ENCODE results near the gene PIP5K1B.

PIP5K1B gene

DNA sequence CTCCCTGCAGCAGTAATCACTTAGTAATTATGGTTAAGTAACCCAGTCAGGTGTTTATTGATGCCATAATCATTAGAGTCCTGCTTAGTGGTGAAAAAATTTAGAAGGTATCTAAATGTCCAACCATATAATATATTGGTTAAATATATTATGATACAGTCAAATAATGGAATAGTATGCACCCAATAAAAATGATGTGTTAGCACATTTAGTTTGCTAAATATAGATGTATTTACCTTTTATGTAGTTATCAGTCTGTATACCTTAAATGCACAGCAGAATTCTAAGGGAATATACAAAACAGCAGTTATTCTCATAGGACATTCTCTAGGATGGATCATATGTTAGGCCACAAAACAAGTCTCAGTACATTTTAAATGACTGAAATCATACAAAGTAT lies 218.4 kb downstream of the PIP5K1B start:
- no peak for DNase-seq

DNA sequence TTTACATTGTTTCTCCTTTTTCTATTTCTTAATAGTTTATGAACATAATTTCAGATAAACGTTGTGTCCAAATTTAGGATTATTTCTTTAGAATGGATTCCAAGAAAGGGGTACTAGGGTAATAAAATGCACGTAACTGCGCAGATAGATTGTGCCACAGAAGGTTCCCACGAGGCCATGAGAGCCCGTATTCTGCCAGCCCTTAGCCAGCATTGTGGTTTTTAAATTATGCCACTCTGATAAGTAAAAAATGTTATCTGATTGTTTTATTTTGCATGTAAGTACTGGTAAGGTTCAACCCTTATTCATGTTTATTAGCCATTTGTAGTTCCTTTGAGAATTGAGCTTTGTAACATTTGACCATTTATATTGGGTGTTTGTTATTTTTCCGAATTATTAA lies 220.1 kb downstream of the PIP5K1B start:
- no peak for DNase-seq

DNA sequence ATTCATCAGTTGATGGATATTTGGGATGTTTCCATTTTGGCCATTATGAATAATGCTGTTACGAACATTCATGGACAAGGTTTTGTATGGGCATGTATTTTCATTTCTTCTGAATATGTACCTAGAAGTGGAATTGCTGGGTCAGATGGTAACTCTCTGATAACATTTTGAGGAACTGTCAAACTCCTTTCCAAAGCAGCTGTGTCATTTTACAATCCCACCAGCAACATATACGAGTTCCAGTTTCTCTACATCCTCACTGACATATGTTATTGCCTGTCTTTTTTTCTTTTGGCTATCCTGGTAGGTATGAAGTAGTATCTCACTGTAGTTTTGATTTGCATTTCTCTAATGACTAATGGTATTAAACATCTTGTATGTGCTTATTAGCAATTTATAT lies 222.1 kb downstream of the PIP5K1B start:
- DNase-seq, result no peak

DNA sequence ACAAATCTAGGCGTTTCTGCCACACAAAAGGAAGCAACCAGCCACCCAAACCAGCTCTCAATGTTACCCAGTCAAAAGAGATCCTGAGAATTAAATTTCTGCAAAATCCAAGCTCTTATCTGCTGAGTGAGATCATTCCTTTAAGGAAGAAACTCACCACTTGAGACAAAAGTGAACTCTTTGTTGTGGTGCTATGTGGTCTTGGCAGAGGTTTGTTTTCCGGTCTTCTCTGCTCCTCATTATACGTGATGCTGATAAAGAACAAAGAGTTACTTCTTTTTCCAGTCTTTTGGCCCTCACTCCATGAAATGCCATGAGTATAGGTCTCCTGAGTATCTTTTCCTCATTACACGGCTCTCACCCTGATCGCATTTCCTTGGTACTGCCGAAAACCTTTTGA lies 226.8 kb downstream of the PIP5K1B start:
- DNase-seq, result no peak

DNA sequence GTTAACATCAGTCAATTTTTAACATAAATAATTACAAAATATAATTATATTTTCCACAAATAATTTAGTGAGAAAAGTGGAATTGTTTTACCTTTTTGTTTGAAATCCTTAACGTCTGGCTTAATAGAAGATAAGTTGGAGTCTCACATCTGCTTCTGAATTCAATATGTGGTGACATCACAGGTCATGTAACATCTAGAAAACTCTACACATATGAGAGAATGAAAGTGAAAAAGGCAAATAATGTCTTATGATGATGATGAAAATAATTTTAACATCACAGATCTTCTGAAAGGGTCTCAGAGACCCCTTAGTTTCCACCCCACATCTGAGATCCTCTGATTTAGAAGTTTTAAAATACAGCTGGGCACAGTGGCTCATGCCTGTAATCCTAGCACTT lies 227.4 kb downstream of the PIP5K1B start:
- no peak for DNase-seq

DNA sequence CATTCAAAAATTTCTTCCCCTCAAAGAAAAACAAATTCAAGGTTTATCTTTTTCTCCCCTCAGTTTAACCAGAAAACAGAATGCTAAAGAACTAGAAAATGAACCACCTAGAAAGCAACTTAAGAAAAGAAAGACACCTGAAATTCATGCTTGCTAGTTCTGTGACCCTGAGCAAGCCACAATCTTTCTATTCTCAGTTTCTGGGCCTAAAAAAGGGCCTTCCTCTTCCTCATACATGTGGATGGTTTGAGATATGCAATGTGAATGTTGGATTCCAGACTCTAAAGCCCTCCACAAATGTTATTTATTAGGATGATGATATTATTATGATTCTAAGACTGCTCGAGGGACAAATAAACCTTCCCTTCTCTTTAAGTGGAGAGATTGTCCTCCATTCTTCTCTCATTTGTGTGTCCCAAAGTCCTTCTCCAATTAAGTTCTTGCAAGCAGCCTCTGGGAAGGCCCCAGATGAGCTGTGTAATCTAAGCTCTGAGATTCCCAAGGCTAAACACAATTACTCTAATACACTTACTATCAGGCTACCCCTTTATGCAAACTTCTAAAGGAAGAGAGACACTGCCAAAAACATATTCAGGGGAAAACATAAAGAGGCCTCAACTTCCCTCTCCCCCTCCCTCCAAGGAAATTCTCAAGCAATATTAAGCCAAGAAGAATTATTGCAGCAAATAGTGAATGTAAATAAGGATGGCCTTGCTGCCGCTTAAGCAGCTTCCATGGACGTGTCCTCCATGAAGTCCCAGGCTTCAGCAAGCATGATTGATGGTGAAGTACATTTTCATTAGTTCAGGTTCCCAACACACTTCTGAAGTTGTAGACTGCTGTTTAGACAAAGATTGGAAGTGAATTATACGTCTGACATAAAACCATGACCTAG lies 228.6 kb downstream of the PIP5K1B start:
- no peak for DNase-seq

DNA sequence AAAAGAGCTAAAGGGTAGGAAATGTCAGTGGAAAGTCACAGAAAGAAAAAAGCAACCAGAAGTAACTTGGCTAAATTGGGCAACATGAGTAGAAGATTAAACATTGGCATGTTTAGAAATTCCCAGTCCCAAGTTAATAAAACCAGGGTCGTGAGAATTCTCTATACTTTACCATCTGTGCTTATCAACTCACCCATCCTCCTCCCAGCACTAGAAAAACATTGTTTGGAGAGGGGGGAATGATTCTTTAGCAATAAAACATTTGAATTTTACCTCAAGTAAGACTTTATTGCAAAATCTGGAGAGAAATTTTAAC lies 229.2 kb downstream of the PIP5K1B start:
- no peak for DNase-seq

DNA sequence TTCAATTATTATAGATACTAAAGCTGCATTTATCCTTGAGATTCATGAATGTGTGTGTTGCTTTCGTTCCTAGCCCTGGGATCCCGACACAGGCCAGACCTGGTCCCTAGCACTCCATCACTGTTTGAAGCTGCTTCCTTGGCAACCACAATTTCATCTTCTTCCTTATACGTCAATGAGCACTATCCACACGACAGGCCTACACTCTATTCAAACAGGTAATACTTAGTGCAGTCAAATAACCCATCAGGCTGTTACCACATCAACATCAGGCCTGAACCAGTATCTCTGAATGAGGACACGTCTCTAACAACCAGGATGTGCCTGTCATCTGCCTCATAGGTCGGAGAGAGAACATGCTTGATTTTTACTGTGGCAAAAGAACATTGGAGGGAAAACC lies 235.5 kb downstream of the PIP5K1B start:
- DNase-seq, result no peak

DNA sequence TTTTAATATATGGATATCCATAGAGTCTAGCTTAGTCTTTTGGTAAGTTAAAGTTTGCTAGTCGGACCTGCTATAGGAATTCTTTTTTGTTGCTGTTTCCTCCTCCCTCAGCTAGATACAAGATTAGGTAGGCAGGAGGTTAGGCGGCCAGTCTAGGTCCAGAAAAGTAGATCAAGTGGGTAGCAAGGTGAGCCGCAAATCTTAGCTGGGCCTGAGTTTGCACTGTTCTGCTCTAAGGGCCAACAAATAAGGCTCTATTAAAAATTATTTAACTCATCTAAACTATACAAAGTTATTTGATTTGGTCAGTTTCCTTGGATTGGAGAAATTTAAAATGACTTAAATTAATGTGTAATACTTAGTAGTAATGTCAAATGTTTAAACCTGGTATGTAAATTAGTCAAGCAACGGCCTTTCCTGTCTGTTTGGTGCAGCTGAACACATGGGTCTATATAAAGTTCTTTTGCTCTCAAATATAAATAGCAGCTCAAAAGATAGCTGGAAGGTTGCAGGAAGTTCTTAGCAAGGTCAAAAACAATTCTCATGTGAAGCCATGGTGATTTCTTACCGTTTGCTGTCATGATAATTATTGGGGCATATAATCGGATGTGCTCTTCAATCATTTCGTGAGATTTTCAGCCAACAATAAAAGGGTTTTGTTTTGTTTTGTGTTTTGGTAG lies 236.9 kb downstream of the PIP5K1B start:
- no peak for DNase-seq

DNA sequence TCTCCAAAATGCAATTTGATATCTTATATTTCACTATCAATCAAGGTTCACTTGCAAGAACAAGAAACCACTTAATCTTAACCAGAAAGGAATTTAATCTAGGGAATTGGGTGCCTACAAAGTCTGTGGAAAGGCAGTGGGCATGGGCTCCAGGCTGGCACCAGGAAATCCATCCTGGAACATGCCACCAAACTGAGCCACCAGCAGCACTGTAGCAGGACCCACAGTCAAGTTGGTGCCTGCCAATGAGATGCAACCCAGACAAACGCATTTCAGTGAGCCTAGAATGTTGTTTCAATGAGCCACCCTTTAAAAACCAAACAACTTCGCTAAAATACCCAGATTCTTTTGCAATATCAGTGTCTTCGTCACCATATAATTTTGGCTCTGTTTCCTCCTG lies 237.8 kb downstream of the PIP5K1B start:
- DNase-seq, result no peak

DNA sequence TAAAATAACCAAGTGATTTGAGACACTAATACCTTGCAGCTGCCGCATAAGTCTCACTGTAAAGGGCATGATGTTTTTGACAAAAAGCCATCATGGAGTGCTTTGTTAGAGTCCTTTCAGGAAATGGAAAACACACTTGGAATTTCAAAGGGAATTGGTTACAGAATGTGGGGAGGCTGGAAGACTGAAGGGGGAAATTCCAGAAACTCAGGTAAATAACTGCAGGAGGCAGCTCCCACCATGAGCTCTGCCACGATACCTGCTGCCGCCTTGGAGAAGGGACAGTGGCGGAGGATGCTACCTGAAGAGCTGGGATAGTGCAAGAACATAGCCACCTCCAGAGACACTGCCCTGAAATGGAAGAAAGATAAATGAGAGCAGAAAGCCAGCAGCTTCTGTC lies 242.0 kb downstream of the PIP5K1B start:
- no peak for DNase-seq

DNA sequence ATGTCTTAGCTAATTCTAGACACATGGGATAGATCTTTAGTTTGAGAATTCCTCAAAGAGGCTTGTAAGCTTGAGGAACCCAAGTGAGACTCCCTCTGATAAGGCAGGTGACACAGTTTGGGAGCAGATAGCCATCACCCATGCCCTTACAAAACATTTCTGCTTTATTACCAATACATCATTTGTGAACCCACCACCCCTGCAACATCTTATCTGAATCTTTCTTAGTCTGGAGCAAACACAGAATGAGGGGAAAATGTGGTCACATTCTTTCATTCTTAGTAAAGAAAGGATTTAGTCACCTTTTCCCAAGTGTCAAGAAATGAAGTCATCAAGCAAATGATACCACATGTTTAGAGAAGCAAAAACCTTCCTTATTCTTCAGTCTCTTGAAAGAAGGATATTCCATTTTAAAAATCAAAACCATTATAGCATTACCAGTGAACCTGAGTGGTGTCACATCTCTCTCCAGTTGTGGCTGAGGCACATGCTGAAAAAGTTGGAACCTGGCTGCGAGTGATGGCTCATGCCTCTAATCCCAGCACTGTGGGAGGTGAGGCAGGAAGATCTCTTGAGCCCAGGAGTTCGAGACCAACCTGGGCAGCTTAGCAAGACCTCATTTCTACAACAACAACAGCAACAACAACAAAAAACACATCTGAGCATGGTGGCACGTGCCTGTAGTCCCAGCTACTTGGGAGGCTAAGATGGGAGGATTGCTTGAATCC lies 243.0 kb downstream of the PIP5K1B start:
- no peak for DNase-seq

DNA sequence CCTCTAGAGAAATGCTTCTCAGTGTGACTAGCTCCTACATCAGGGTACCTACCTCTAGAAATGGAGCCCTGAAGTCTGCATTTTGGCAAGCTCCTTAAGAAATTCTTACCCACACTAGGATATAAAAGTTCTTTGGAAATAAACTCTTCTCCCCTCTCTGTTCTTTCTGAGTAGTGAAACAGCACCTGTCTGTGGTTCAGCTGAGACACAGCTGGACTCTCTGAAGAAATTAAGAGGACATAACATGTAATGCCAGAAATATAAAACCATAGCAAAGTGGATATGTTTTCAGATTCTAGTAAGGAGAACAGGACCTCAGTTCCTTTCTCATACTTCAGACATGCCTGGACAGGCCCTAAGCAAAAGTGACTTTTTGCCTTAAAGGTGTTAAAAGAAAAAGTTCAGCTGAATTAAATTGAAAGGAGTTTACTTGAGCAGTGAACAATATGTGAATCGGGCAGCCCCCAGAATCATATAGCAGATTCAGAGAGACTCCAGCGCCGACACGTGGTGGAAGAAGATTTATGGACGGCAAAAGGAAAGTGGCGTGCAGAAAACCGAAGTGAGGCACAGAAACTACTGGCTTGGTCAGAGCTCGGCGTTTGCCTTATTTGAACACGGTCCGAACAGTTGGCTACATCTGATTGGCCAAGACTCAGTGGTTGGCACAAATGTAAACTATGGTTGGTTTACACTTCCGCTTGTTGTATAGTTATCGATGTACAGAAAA lies 244.4 kb downstream of the PIP5K1B start:
- no peak for DNase-seq

DNA sequence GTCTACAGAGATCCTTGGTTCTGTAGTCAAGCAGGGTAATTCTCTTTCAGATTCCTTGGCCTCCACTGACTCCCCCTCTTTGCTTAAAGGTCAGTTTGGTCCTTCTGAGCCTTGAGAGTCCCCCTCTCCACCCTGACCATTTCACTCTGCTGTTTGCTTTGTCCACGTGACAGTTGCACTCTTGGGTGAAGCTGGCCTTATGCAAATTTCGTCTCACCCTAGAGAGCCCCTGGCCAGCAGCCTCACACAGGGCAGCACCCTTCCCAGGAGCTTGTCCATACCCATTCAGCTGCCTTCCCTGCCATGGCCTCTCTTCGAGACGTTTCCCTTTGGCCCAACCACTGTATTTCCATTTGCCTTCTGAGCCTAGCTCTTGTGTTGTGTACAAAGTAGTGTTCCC lies 245.1 kb downstream of the PIP5K1B start:
- DNase-seq, result no peak

DNA sequence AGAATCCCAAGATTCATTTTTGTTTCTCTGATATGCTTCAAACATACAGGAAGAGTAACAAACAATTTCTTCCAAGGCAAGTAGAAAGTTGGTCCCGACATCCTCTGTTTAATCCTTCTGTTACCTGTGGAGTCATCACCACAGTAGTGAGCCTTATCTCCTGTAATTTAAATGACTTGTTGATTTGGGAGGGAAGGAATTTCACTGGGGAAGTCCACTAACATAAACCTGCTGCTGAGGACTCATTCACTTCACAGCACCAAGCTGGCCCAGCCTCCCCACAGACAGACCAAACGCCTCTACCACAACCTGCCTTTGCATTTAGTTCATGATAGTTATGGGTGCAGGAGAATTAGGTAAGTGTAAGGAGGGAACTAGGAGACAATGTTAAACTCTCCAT lies 245.6 kb downstream of the PIP5K1B start:
- no peak for DNase-seq

DNA sequence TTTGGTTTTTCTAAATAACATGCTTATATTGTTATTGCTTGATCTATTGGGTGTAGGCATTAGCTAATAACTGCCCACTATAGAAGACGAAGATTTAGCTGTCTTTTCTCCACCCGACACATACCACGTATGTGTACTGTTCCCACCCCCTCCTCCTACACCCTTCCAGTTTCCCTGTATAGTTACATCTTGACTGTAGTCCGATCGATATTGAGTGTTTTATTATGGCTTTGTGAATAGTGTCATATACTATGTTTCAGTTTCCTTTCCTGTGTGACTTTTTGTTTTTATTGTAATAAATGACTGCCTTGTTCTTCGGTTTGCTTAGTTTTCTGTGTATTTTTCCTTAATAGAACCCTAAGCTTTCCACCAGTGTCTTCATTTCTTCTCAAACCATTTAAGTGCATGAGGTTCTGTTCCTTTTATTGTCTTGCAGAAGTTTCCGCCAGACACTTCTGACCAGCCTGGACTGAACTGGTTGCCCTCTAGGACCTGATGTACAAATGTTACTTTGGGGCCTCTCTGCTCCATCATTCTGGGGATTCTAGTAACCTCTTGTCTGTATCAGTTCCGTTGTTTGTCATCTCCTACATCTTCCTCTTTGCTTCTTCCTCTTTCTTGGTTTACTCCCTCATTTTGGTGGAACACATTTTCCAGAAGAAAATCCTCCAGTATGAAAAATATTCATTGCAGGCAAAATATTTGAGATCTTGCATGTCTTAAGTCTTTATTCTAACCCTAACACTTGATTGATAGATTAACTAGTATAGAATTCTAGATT lies 247.0 kb downstream of the PIP5K1B start:
- no peak for DNase-seq

DNA sequence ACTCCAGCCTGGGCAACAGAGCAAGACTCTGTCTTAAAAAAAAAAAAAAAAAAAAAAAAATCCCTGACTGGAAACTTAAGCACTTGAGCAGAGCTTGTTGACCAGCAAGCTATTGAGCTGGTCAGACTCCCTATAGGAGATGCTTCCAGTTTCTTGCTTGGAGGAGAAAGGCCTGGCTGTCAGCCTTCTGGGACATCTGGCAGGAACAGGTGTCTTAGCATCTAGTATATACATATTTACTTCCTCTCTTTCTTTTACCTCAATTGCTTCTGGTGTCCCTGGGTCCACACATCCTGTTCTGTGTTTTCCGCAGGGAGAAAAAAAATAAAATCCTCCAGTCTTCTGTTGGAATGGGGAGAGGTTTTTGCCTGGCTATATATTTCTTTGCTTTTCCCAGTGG lies 248.7 kb downstream of the PIP5K1B start:
- DNase-seq, result no peak

DNA sequence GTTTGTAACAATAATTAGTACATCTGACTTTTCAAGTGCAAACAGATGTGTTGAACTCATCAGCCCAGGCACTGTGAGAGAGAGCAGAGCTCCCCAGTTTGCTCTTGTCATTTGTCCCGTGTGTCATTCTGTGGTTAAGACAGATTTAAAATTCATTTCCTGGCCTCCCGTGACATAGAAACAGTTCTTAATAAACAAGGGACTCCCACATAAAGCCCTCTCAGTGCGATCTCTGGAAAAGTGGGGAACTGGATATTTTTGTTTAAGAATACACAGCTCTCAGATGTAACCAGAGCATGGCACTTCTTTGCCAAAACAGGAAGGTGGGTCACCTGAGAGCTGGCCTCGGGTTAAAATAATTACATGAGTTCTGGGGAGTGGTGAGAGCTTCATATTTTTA lies 250.3 kb downstream of the PIP5K1B start:
- DNase-seq, result no peak

DNA sequence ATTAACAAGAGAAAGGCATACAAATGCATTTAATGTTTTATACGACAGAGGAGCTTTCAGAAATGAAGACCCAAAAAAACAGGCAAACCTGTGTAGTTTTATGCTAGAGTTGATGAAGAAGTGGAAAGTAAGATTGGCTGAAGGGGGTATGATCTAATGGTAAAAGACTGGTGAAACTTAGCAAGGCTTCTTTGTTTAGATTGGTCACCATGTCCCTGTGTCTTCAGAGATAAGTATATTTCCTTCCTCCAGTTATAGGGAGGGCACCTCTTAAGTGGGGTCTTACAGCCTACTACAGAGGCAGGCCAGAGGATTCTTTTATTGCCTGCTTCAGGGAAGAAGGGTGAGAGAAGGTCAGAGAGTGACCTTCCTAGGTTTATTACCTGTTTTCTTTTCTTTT lies 252.4 kb downstream of the PIP5K1B start:
- DNase-seq, result no peak

DNA sequence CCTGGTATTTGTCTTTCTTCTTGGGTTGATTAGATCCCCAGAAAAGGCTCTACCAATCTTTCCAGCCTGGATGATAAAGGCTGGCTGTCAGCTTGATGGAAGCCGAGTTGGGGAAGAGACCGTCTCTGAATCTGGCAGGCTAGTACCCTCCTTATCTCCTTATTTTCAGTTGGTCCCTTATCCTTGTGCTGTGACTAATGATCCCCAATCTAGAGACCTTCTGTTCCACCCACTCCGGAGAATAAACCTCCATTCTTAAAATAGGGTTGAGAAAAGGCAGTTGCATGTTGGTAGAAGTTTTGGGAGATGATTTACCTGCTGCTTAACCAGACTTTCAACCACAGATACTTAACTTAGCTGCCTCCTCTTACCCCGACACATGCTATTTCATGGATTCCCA lies 256.5 kb downstream of the PIP5K1B start:
- DNase-seq, result no peak

DNA sequence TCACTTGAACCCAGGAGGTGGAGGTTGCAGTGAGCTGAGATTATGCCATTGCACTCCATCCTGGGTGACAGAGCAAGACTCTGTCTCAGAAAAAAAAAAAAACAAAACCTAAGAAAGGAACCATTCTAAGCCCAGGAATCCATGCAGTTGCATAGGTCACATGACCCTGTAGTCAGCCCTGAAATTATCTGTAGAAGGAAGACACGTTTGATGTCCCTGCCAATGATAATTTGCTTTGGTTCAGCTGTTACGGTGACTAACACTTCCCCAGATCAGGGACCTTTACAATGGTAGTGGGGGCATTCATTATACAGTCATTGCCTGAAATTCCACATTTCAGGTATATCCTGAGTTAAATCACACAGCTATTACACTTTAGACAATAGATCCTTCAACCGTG lies 258.4 kb downstream of the PIP5K1B start:
- DNase-seq, result no peak

DNA sequence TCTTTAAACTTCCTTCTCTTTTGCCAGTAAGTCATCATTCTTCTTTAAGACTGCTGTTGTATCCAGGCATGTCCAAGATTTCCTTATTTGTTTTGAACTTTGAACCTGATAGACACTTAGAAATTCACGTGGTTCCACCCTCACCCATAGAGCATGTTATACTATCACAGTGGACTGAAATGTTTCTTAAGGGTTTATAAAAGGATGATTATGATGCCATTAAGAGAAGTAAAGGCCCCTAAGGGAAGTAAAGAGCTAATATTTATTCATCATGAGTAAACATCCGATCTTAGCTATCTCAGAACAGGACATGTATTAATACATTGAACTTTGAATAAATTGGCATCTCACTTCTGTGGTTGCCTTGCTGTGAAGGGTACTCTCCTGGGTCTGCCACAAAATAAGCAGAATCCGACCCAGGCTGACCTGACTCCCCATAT lies 259.1 kb downstream of the PIP5K1B start:
- DNase-seq, result no peak

DNA sequence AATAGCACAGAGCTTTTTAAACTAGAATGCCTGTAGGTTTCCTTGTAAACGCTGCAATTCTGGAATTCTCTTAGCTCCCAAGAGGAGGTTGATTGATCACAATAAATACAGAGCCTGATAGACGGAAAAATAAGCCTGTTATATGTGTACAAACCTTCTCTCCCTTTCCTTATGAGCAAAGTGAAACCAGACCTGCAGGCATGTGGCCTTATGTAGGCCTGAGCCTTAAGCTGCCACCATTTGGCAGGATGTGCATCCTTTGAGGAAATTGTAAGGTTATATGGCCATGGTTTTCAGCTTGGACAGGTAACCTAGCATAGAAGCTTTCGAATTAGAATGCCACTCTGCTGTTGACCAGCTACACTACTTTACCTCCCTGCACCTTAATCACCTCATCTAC lies 259.7 kb downstream of the PIP5K1B start:
- no peak for DNase-seq
